SK-N-SH treated with all-trans-retinoic acid at 6 μM for 48 hours (cell line): ENCODE measurements around the gene UNCX.

Experiments used
- ATAC-seq: fragments of 200-7000 bp; cut with Tn5 transposase; 3 replicates; pipeline ENCODE4 v1.9.1; 2020; ENCODE audit warnings: mild to moderate bottlenecking, moderate library complexity
- ARNTL ChIP-seq: fragments of 450-650 bp; formaldehyde crosslinking; IDR thresholded peaks from 2 replicates; pipeline ENCODE4 v1.5.0; 2020; ENCODE audit warnings: low read depth, mild to moderate bottlenecking, moderate library complexity, borderline replicate concordance
- CREB5 ChIP-seq: fragments of 250-450 bp; sonication (Bioruptor Pico); IDR thresholded peaks from 2 replicates; pipeline ENCODE4 v1.5.1; 2020; ENCODE audit warnings: low read depth, mild to moderate bottlenecking, moderate library complexity
- CSDC2 ChIP-seq: fragments of 250-450 bp; sonication (Bioruptor Pico); IDR thresholded peaks from 2 replicates; pipeline ENCODE4 v1.5.0; 2020; ENCODE audit warnings: mild to moderate bottlenecking, moderate library complexity
- GLIS3 ChIP-seq: fragments of 250-450 bp; sonication (Bioruptor Pico); IDR thresholded peaks from 2 replicates; pipeline ENCODE4 v1.5.0; 2020; ENCODE audit warnings: mild to moderate bottlenecking, moderate library complexity
- ISL1 ChIP-seq: fragments of 250-450 bp; sonication (Bioruptor Pico); IDR thresholded peaks from 2 replicates; pipeline ENCODE4 v2.1.2; 2022; ENCODE audit warnings: mild to moderate bottlenecking, moderate library complexity
- OSR1 ChIP-seq: fragments of 250-450 bp; sonication (Bioruptor Pico); IDR thresholded peaks from 2 replicates; pipeline ENCODE4 v1.8.0; 2022; ENCODE audit warnings: moderate library complexity, mild to moderate bottlenecking, inconsistent platforms
- PATZ1 ChIP-seq: fragments of 250-450 bp; sonication (Bioruptor Pico); IDR thresholded peaks from 2 replicates; pipeline ENCODE4 v1.8.0; 2020; ENCODE audit warnings: mild to moderate bottlenecking, moderate library complexity, borderline replicate concordance
- POU6F1 ChIP-seq: fragments of 250-450 bp; sonication (Bioruptor Pico); IDR thresholded peaks from 2 replicates; pipeline ENCODE4 v1.8.0; 2021; ENCODE audit warnings: low read depth, mild to moderate bottlenecking, moderate library complexity, borderline replicate concordance
- RARB ChIP-seq: fragments of 250-450 bp; sonication (Bioruptor Pico); IDR thresholded peaks from 2 replicates; pipeline ENCODE4 v1.8.0; 2021; ENCODE audit warnings: mild to moderate bottlenecking, moderate library complexity
- SNAI2 ChIP-seq: fragments of 250-450 bp; sonication (Bioruptor Pico); IDR thresholded peaks from 2 replicates; pipeline ENCODE4 v1.5.0; 2020; ENCODE audit warnings: mild to moderate bottlenecking, moderate library complexity
- TCF4 ChIP-seq: fragments of 250-450 bp; sonication (Bioruptor Pico); IDR thresholded peaks from 2 replicates; pipeline ENCODE4 v1.8.0; 2021; ENCODE audit warnings: mild to moderate bottlenecking, moderate library complexity, borderline replicate concordance
- TOX ChIP-seq: fragments of 250-450 bp; sonication (Bioruptor Pico); IDR thresholded peaks from 2 replicates; pipeline ENCODE4 v1.8.0; 2021; ENCODE audit warnings: mild to moderate bottlenecking, moderate library complexity, borderline replicate concordance
- TSHZ2 ChIP-seq: fragments of 250-450 bp; sonication (Bioruptor Pico); IDR thresholded peaks from 2 replicates; pipeline ENCODE4 v1.5.0; 2020; ENCODE audit warnings: mild to moderate bottlenecking, moderate library complexity
- ZC3H10 ChIP-seq: fragments of 250-450 bp; sonication (Bioruptor Pico); IDR thresholded peaks from 2 replicates; pipeline ENCODE4 v1.5.1; 2021; ENCODE audit warnings: mild to moderate bottlenecking, moderate library complexity
- ZFP3 ChIP-seq: fragments of 250-450 bp; sonication (Bioruptor Pico); IDR thresholded peaks from 2 replicates; pipeline ENCODE4 v1.5.0; 2020; ENCODE audit warnings: mild to moderate bottlenecking, moderate library complexity
- ZFP30 ChIP-seq: fragments of 450-650 bp; formaldehyde crosslinking; IDR thresholded peaks from 2 replicates; pipeline ENCODE4 v1.5.0; 2022; ENCODE audit warnings: mild to moderate bottlenecking, moderate library complexity
- ZNF565 ChIP-seq: fragments of 450-650 bp; formaldehyde crosslinking; conservative IDR thresholded peaks from 2 replicates; pipeline ENCODE4 v1.5.0; 2020; ENCODE audit warnings: low read depth, mild to moderate bottlenecking, moderate library complexity
- ZNF70 ChIP-seq: fragments of 450-650 bp; formaldehyde crosslinking; IDR thresholded peaks from 2 replicates; pipeline ENCODE4 v1.5.0; 2020; ENCODE audit warnings: mild to moderate bottlenecking, moderate library complexity
- ZNF8 ChIP-seq: fragments of 450-650 bp; formaldehyde crosslinking; IDR thresholded peaks from 2 replicates; pipeline ENCODE4 v1.5.0; 2020; ENCODE audit warnings: mild to moderate bottlenecking, moderate library complexity
- TF ChIP-seq, protein P1 (sequence below): fragments of 250-450 bp; sonication (Bioruptor Pico); IDR thresholded peaks from 2 replicates; pipeline ENCODE4 v1.5.1; 2021; ENCODE audit warnings: mild to moderate bottlenecking, moderate library complexity

The UNCX gene

GRCh38 chr7:1241258-1241602, 8.6 kb downstream of the UNCX start:
- no peak for ATAC-seq
- TF ChIP-seq PATZ1 (CRISPR knock-in tag) (no peak), POU6F1 (CRISPR knock-in tag) (no peak), ZNF8 (CRISPR knock-in tag) (no peak), ZNF565 (CRISPR knock-in tag) (no peak), ZFP3 (CRISPR knock-in tag) (no peak), ISL1 (CRISPR knock-in tag) (no peak), CREB5 (no peak), TOX (no peak), GLIS3 (CRISPR knock-in tag) (no peak), ZNF70 (no peak), RARB (CRISPR knock-in tag) (no peak), TCF4 (CRISPR knock-in tag) (no peak), OSR1 (CRISPR knock-in tag) (no peak), CSDC2 (CRISPR knock-in tag) (no peak), ZFP30 (CRISPR knock-in tag) (no peak)
- TF ChIP-seq, all 23 proteins: peak for 0

DNA sequence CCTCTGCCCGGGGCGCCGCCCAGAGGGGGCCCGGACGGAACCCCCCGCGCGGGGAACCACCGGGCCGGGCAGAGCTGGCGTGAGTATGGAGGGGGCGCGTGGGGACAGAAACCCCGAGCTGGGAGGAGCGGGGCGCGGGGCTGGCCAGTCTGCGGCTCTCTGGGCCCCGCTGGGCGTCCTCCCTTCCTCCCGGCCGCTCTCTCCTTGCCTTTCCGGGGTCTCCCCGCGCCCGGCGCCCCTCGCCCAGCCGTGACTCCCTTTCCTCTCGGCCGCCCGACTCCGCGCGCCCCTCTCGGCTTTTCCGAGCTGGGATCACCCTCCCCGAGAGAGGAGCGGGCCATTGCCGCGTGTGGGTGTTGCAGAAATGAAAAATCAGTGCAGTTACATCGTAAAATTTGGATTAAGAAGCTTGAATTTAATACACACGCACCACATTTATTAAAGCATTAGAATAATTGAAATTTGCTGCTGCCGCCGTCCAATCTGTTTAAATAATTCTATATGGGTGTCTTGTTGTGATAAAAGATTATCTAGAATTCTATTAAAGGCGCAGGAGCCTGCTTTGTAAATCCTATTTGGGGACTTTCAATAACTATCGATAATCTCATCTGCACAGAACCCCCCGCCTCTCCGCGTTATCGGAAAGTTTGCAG, 9.1 kb downstream of the UNCX start:
- no peak for ATAC-seq
- no peak for TF ChIP-seq CREB5
- TF ChIP-seq CSDC2 (CRISPR knock-in tag), result no peak
- TF ChIP-seq RARB (CRISPR knock-in tag), result no peak
- no peak for TF ChIP-seq TSHZ2 (CRISPR knock-in tag)
- TF ChIP-seq ZC3H10 (CRISPR knock-in tag), result no peak
- TF ChIP-seq ARNTL (CRISPR knock-in tag), result no peak
- TF ChIP-seq TOX, result no peak
- no peak for TF ChIP-seq OSR1 (CRISPR knock-in tag)
- TF ChIP-seq SNAI2 (CRISPR knock-in tag), result no peak
- no peak for TF ChIP-seq ZNF8 (CRISPR knock-in tag)
- no peak for TF ChIP-seq POU6F1 (CRISPR knock-in tag)
- TF ChIP-seq, protein P1, sequence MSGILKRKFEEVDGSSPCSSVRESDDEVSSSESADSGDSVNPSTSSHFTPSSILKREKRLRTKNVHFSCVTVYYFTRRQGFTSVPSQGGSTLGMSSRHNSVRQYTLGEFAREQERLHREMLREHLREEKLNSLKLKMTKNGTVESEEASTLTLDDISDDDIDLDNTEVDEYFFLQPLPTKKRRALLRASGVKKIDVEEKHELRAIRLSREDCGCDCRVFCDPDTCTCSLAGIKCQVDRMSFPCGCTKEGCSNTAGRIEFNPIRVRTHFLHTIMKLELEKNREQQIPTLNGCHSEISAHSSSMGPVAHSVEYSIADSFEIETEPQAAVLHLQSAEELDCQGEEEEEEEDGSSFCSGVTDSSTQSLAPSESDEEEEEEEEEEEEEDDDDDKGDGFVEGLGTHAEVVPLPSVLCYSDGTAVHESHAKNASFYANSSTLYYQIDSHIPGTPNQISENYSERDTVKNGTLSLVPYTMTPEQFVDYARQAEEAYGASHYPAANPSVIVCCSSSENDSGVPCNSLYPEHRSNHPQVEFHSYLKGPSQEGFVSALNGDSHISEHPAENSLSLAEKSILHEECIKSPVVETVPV (CRISPR knock-in tag), result no peak
